Endothelial cell (in vitro differentiated cells): ENCODE data around the gene DSG4. TPM values are rescaled to one million over a fixed set of nuclear protein-coding genes. Genes with fewer than 3 reads are reported as not detected.

ENCODE experiments used
- DNase-seq: peaks from one replicate; pipeline ENCODE4 v3.0.0; 2021; ENCODE audit warnings: low spot score
- H3K27ac Mint-ChIP-seq: one replicate; pipeline ENCODE4 v1.8.0; 2021; ENCODE audit warnings: mixed read lengths, inconsistent platforms; ENCODE audit not compliant: unreplicated experiment
- H3K27me3 Mint-ChIP-seq: one replicate; pipeline ENCODE4 v1.8.0; 2021; ENCODE audit warnings: mild to moderate bottlenecking, moderate library complexity, mixed read lengths, inconsistent platforms; ENCODE audit not compliant: unreplicated experiment
- H3K36me3 Mint-ChIP-seq: one replicate; pipeline ENCODE4 v1.8.0; 2021; ENCODE audit warnings: mild to moderate bottlenecking, low read depth, mixed read lengths, inconsistent platforms; ENCODE audit not compliant: unreplicated experiment
- H3K4me1 Mint-ChIP-seq: one replicate; pipeline ENCODE4 v1.8.0; 2021; ENCODE audit warnings: mild to moderate bottlenecking, mixed read lengths, inconsistent platforms; ENCODE audit not compliant: unreplicated experiment
- H3K4me3 Mint-ChIP-seq: one replicate; pipeline ENCODE4 v1.8.0; 2021; ENCODE audit warnings: mild to moderate bottlenecking, mixed read lengths, inconsistent platforms; ENCODE audit not compliant: unreplicated experiment
- H3K9me3 Mint-ChIP-seq: one replicate; pipeline ENCODE4 v1.8.0; 2021; ENCODE audit warnings: mixed read lengths, inconsistent platforms; ENCODE audit not compliant: unreplicated experiment
- CTCF ChIP-seq: fragments of 200-600 bp; sonication (generic); IDR thresholded peaks from one replicate; pipeline ENCODE4 v1.5.0; 2021; ENCODE audit warnings: antibody characterized with exemption; ENCODE audit not compliant: unreplicated experiment
- total RNA-seq: library from RNA; stranded (reverse); fragmentation: NEBNext Ultra II Directional; extraction: Animal tissue kit (Norgen Biotek cat#: 25700); gene quantifications from one replicate; pipeline ENCODE4 v1.2.1, GENCODE V29; 2021; ENCODE audit not compliant: unreplicated experiment

Gene DSG4
- total RNA-seq, 1 donor from 2014 or later, result not detected

GRCh38 chr18:31398191-31398590, 21.6 kb downstream of the DSG4 start:
- TF ChIP-seq CTCF, result no peak
- no peak overlapping the region for H3K4me3 Mint-ChIP-seq
- no peak overlapping the region for H3K27ac Mint-ChIP-seq
- DNase-seq, result no peak
- peaks cover 11% of the 10 kb centered on the region for H3K4me1 Mint-ChIP-seq
- H3K36me3 Mint-ChIP-seq, result no peaks in the 10 kb centered on the region
- peaks cover 2% of the 10 kb centered on the region for H3K27me3 Mint-ChIP-seq
- H3K9me3 Mint-ChIP-seq, result no peaks in the 10 kb centered on the region

- TF ChIP-seq CTCF, result no peak
- Mint-ChIP-seq H3K9me3 (no peaks in the 10 kb centered on the region), H3K4me1 (peaks cover 11% of the 10 kb centered on the region), H3K4me3 (no peak overlapping the region), H3K36me3 (no peaks in the 10 kb centered on the region), H3K27ac (no peak overlapping the region), H3K27me3 (peaks cover 2% of the 10 kb centered on the region)
- DNase-seq, result no peak
Observed at GRCh38 chr18:31399306-31400032, 22.9 kb downstream of the DSG4 start.

- H3K4me3 Mint-ChIP-seq, result no peak overlapping the region
- TF ChIP-seq CTCF, result no peak
- no peaks in the 10 kb centered on the region for H3K36me3 Mint-ChIP-seq
- H3K9me3 Mint-ChIP-seq, result no peaks in the 10 kb centered on the region
- peaks cover 11% of the 10 kb centered on the region for H3K4me1 Mint-ChIP-seq
- DNase-seq, result no peak
- H3K27ac Mint-ChIP-seq, result no peak overlapping the region
- peaks cover 2% of the 10 kb centered on the region for H3K27me3 Mint-ChIP-seq
Observed at GRCh38 chr18:31401156-31402025, 24.8 kb downstream of the DSG4 start.

- H3K27ac Mint-ChIP-seq, result no peak overlapping the region
- peaks cover 2% of the 10 kb centered on the region for H3K27me3 Mint-ChIP-seq
- H3K4me1 Mint-ChIP-seq, result peaks cover 5% of the 10 kb centered on the region
- no peak overlapping the region for H3K4me3 Mint-ChIP-seq
- TF ChIP-seq CTCF, result no peak
- no peaks in the 10 kb centered on the region for H3K36me3 Mint-ChIP-seq
- no peak for DNase-seq
- H3K9me3 Mint-ChIP-seq, result no peaks in the 10 kb centered on the region
Observed at GRCh38 chr18:31402026-31402373, 25.4 kb downstream of the DSG4 start.

- DNase-seq, result no peak
- peaks cover 2% of the 10 kb centered on the region for H3K27me3 Mint-ChIP-seq
- no peak overlapping the region for H3K4me3 Mint-ChIP-seq
- no peaks in the 10 kb centered on the region for H3K36me3 Mint-ChIP-seq
- H3K9me3 Mint-ChIP-seq, result no peaks in the 10 kb centered on the region
- no peak for TF ChIP-seq CTCF
- no peaks in the 10 kb centered on the region for H3K4me1 Mint-ChIP-seq
- H3K27ac Mint-ChIP-seq, result no peak overlapping the region
Observed at GRCh38 chr18:31403409-31403808, 26.8 kb downstream of the DSG4 start.
